GM18505 (cell line): ENCODE data around the gene TEKT2.

Source experiments
- ATAC-seq: cut with Tn5 transposase; IDR thresholded peaks from one replicate; pipeline ENCODE4 v1.9.1; 2021; ENCODE audit not compliant: unreplicated experiment
- POLR2A ChIP-seq: IDR thresholded peaks from 4 replicates; pipeline ENCODE4 v1.6.1; 2011; ENCODE audit warnings: borderline replicate concordance; ENCODE audit not compliant: insufficient read depth, insufficient read length; ENCODE audit errors: extremely low read depth

Gene TEKT2

DNA sequence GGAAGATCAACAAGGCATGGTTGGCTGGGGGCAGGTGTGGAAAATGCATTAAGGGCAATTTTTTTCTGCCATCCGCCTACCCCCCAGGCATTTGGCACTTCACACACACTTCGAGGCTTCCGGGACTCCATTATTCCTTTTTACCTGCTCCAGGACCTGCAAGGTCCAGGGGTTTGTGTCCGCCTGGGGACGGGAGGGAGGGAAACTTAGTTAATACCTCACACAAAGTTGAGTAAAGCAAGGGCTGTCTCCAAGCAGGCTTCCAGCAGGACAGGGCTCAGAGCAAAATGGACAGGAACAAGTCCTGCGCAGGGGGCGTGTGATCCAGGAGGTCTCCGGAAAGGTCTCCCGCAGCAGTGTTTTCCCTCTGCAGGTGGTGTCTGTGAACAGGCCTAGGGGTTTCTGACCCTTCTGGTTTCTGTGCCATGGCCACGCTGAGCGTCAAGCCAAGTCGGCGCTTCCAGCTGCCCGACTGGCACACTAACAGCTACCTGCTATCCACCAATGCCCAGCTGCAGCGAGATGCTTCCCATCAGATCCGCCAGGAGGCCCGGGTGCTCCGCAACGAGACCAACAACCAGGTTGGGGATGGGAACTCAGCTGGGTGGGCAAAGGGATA, 712 bp downstream of the TEKT2 start:
- ATAC-seq = no peak
- no peak for TF ChIP-seq POLR2A

- no peak for ATAC-seq
- TF ChIP-seq POLR2A = no peak
Observed at GRCh38 chr1:36085126-36085525, 1.2 kb downstream of the TEKT2 start.

DNA sequence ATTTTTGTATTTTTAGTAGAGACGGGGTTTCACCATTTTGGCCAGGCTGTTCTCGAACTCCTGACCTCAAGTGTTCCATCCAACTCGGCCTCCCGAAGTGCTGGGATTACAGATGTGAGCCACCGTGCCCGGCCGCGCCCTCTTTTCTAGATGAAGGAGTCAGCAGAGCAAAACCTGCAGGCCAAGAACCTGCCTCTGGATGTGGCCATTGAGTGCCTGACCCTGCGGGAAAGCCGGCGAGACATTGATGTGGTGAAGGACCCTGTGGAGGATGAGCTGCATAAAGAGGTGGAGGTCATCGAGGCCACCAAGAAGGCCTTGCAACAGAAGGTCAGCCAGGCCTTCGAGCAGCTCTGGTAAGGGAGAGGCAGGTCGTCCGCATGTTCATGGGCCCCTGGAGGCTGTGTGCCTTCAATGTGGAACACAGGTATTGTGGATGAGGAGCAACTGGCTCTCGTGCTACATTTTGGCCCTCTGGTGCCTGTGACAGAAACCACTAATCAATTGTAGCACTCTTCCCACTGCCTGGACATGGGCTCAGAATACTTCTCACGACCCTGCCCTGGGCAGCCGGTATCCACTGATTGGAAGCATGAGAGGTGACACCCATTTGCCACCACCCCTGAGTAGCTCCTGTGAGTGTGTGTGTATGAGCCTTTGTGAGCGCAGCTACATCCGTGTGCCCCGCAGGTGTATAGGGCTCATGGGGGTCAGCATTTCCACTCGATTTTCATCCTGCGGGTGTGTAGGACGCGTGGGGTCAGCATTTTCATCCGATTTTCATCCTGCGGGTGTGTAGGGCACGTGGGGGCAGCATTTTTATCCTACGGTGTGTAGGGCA, 2.0 kb downstream of the TEKT2 start:
- no peak for TF ChIP-seq POLR2A
- ATAC-seq = no peak

GRCh38 chr1:36086529-36087232, 2.8 kb downstream of the TEKT2 start:
- no peak for TF ChIP-seq POLR2A
- no peak for ATAC-seq

DNA sequence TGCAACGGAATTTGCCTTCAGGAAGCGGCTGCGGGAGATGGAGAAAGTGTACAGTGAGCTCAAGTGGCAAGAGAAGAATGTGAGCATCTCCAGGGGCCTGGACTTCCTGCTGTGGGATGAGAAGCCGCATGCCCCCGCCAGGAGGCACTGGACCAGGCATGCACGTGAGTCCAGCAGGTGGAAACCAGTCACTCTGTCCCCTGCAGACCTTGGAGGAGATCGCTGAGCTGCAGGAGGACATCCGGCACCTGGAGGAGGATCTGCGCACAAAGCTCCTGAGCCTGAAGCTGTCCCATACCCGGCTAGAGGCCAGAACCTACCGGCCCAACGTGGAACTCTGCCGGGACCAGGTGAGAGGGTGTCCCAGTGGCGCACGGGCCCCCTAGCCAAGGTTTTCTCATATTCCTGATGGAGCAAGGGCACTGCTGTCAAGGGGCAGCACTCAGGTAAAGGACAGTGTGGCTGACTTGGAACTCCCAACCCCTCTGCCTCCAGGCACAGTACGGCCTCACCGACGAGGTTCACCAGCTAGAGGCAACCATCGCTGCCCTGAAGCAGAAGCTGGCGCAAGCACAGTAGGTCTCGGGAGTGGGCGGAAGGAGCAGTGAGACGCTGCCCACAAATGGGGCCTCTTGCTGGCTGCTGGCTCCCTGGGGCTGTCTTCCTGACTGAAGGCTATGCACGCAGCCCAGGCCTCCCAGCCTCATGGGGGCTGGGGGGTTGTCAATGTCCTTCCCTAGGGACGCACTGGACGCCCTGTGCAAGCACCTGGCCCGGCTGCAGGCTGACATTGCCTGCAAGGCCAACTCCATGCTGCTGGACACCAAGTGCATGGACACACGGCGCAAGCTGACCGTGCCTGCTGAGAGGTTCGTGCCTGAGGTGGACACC, 3.6 kb downstream of the TEKT2 start:
- ATAC-seq = no peak
- no peak for TF ChIP-seq POLR2A

DNA sequence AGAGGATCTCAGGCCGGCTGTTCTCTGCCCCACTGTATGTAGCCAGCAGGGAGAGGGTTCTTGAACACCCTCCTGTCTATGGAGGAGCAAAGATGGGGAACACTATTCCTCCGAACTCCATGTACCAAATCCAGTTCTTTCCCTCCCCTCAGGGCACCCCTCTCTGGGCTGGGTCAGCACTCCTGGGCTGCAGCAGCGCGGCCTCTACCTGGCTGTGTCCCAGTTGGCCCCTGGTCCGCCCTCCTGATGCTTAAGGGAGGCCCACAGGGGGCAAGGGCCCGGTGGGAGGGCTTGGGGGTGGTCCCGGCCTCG, 4.3 kb downstream of the TEKT2 start:
- ATAC-seq = peak; percentile 6
- TF ChIP-seq POLR2A = no peak

DNA sequence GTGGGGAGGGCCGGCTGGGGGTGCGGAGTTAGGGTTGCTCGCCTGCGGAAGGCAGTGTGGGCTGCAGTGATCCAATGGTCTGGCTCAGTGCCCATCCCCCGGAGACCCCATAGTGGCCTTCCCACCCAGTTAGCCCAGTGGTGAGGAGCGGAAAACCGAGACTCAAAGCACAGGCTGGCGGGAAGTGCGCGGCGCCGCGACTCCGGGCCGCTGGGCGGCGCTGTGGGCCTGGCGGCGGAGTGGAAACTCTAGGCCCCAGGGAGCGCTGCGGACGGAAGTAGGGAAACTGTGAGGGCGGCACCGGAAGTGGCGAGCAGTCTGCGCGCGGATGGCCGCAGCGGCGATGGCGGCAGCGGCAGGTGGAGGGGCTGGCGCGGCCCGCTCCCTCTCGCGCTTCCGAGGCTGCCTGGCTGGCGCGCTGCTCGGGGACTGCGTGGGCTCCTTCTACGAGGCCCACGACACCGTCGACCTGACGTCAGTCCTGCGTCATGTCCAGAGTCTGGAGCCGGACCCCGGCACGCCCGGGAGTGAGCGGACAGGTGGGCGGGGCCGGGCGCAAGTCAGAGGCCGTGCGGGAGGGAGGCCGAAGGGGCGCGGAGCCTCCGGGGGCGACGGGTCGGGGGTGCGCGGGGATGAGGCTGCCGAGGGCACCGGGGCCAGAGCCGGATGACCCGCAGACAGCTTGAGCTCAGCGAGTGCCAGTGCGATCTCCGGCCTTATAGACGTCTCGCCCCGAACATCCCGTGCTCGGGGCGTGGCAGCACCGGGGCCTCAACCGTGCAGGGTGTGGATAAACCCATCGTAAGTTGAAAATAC, 4.9 kb downstream of the TEKT2 start, which contains the start of gene ADPRS:
ADPRS (plus strand) TSS at position 316 of the 816 bp plus-strand sequence; CDS start at position 329, 13 bp downstream.
- peak; percentile 78 for ATAC-seq

DNA sequence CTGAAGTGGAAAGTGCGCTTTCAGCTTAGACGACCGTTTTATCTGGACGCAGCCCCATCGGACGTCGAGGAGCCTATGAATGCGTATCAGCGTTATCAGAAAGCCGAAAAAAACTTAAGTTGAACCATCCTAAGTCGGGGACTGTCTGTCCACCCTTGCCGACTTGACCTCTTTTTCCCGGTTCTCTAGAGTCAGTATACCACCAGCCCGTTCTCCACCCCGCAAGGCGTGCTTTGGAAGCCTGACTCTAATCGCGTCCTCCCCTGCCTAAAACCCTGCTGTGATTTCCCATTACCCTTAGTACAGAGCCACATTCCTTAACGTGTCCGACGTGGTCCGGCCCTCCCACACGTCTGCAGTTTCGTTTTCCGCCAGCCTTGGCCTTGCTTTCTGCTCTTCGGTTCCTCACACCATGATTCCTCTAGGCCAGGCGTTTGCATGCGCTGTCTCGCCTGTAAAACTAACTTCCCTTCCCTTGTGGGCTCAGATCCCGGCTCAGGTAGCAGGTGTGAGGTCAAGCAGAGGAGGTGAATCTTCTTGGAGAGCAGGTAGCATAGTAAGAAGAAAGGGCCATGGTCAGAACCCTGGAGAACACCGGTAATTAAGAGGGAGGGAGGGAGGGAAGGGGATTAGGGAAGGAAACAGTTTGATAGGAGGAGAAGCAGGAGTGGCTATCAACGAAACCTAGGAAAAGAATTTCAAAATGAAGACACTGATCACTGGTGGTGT, 5.7 kb downstream of the TEKT2 start:
- ATAC-seq = no peak
- peak; percentile 19 for TF ChIP-seq POLR2A

More for the DNA sequence above, 4.9 kb downstream of the TEKT2 start, which contains the start of gene ADPRS:
- TF ChIP-seq POLR2A = peak; percentile 97

DNA sequence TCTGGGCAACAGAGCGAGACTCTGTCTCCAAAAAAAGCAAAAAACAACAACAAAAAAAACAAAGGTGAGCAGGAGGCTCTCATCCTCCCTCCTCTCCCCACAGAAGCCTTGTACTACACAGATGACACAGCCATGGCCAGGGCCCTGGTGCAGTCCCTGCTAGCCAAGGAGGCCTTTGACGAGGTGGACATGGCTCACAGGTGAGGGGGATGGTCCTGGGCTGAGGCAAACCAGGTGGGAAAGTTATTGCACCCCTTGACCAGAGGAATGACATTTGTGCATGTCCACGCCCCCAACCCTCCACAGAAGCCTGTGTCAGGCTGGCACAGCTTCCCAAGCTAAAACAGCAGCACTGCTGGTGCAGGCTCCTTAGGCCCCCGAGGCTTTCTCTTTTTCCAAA, 7.2 kb downstream of the TEKT2 start:
- no peak for ATAC-seq
- TF ChIP-seq POLR2A = no peak

DNA sequence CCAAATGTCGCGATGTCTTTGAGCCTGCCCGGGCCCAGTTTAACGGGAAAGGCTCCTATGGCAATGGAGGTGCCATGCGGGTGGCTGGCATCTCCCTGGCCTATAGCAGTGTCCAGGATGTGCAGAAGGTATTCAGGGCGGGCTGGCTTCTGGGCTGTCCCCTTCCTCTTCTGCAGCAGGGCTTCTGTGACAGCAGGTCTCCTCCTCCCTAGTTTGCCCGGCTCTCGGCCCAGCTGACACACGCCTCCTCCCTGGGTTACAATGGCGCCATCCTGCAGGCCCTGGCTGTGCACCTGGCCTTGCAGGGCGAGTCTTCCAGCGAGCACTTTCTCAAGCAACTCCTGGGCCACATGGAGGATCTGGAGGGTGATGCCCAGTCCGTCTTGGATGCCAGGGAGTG, 7.8 kb downstream of the TEKT2 start:
- no peak for ATAC-seq

GRCh38 chr1:36092166-36092797, 8.4 kb downstream of the TEKT2 start:
- no peak for ATAC-seq
- TF ChIP-seq POLR2A = no peak

More for the DNA sequence above, 7.8 kb downstream of the TEKT2 start:
- no peak for TF ChIP-seq POLR2A
